OCI-LY7 (cell line): ENCODE measurements around the gene EIF4G3. TPM values are rescaled to one million over a fixed set of nuclear protein-coding genes. Genes with fewer than 3 reads are reported as not detected.

Source experiments
- BruUV-seq: library from RNA; stranded (reverse); fragments of 400-500 nt; replicated peaks from 2 replicates; lab custom pipeline; 2021; lab: Mats Ljungman, UMichigan
- CTCF ChIA-PET: fragments of 300-600 bp; sonication (Branson Sonifier 250); formaldehyde crosslinking; loops from one replicate; lab custom pipeline; 2022; ENCODE audit warnings: antibody characterized with exemption; ENCODE audit not compliant: unreplicated experiment; lab: Charles Lee
- POLR2A ChIA-PET: fragments of 300-600 bp; sonication (Branson Sonifier 250); formaldehyde crosslinking; loops from one replicate; lab custom pipeline; 2022; ENCODE audit warnings: antibody characterized with exemption; lab: Charles Lee
- DNase-seq: peaks from one replicate; pipeline ENCODE4 v3.0.0-alpha.2; 2015; ENCODE audit warnings: low spot score
- H2AFZ ChIP-seq: fragments of 200-600 bp; sonication (generic), shearing (Covaris generic); 2 replicates; pipeline ENCODE4 v1.6.1; 2014; ENCODE audit warnings: mild to moderate bottlenecking, antibody characterized with exemption, low read length, moderate library complexity
- H3K27ac ChIP-seq: fragments of 200-600 bp; sonication (generic); 2 replicates; pipeline ENCODE4 v1.5.1; 2014; ENCODE audit warnings: mixed run types, low read depth, mild to moderate bottlenecking, moderate library complexity, low read length, inconsistent platforms; ENCODE audit not compliant: poor library complexity, severe bottlenecking
- H3K36me3 ChIP-seq: fragments of 200-600 bp; sonication (generic); 2 replicates; pipeline ENCODE4 v1.6.1; 2014; ENCODE audit warnings: mild to moderate bottlenecking, antibody characterized with exemption, low read length, moderate library complexity, mixed read lengths; ENCODE audit not compliant: insufficient read depth
- H3K4me1 ChIP-seq: fragments of 200-600 bp; sonication (generic); 2 replicates; pipeline ENCODE4 v1.5.1; 2014; ENCODE audit warnings: mild to moderate bottlenecking, low read length; ENCODE audit not compliant: insufficient read depth, poor library complexity, severe bottlenecking
- H3K4me2 ChIP-seq: fragments of 200-600 bp; sonication (generic); 2 replicates; pipeline ENCODE4 v1.6.1; 2014; ENCODE audit warnings: mild to moderate bottlenecking, low read length
- H3K4me3 ChIP-seq: fragments of 200-600 bp; sonication (generic); 2 replicates; pipeline ENCODE4 v1.5.1; 2014; ENCODE audit warnings: mild to moderate bottlenecking, low read depth, low read length; ENCODE audit not compliant: poor library complexity, severe bottlenecking
- H3K79me2 ChIP-seq: fragments of 200-600 bp; sonication (generic); 2 replicates; pipeline ENCODE4 v1.6.1; 2016; ENCODE audit warnings: low read depth, mild to moderate bottlenecking, low read length, moderate library complexity, mixed read lengths; ENCODE audit not compliant: insufficient read depth
- H3K9me2 ChIP-seq: fragments of 200-600 bp; sonication (generic); 2 replicates; pipeline ENCODE4 v1.6.1; 2016; ENCODE audit warnings: mild to moderate bottlenecking, low read length, mixed read lengths; ENCODE audit not compliant: insufficient read depth
- H3K9me3 ChIP-seq: fragments of 200-600 bp; sonication (generic); 2 replicates; pipeline ENCODE4 v1.6.1; 2014; ENCODE audit warnings: mild to moderate bottlenecking, mixed run types, low read length, mixed read lengths
- H4K20me1 ChIP-seq: fragments of 200-600 bp; sonication (generic); 2 replicates; pipeline ENCODE4 v1.6.1; 2014; ENCODE audit warnings: mild to moderate bottlenecking, antibody characterized with exemption, low read length, moderate library complexity, mixed read lengths; ENCODE audit not compliant: insufficient read depth
- EZH2phosphoT487 ChIP-seq: fragments of 200-600 bp; sonication (generic); IDR thresholded peaks from 2 replicates; pipeline ENCODE4 v1.6.1; 2018; ENCODE audit warnings: low read depth, borderline replicate concordance, mild to moderate bottlenecking, mixed run types, antibody characterized with exemption, low read length, moderate library complexity, mixed read lengths
- intact Hi-C: fragments of 100-400 bp; cut with micrococcal nuclease; formaldehyde crosslinking; loops from one replicate; pipeline ENCODE4 v1.10.0; 2022; ENCODE audit not compliant: unreplicated experiment
- total RNA-seq, 2 experiments: library from RNA; depleted of rRNA in 1 of 2; stranded (reverse); fragments of >200 nt in 1 of 2; shearing (Covaris generic) in 1 of 2; gene quantifications; 2 replicates each; pipeline ENCODE4 v1.2.3, GENCODE V29; 2014 to 2022
- TF ChIP-seq, protein P1 (sequence below): fragments of 200-600 bp; sonication (generic); conservative IDR thresholded peaks from 2 replicates; pipeline ENCODE4 v1.5.1; 2014; ENCODE audit warnings: mild to moderate bottlenecking, antibody characterized with exemption, low read length, moderate library complexity, mixed read lengths

Gene EIF4G3
- total RNA-seq, 2 experiments from 2014 or later: 28.5 to 62.1 TPM

DNA sequence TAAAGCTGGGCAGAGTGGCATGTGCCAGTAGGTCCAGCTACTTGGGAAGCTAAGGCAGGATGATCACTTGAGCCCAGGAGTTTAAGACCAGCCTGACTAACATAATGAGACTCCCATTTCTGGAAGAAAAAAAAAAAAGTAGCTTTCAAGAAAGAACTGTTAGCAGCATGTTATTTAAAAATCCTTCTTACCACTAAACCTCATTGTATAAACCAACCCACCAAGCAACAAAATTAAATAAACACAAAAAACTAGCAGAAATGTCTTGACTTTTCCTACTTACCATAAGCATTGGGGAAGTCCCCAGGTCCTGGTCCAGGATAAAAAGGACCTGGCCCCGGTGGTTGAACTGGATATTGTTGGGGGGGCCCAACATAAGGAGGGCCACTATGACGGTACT lies 196.6 kb downstream of the EIF4G3 start:
- Histone ChIP-seq H3K36me3 (no peaks in the 10 kb centered on the region; the same call in 1 of the 2 replicates), H4K20me1 (0 out of 2 replicates have a peak, but pooled peaks cover 4% of the 10 kb centered on the region), H3K79me2 (no peaks in the 10 kb centered on the region), H2AFZ (no peak overlapping the region), H3K9me3 (no peaks in the 10 kb centered on the region), H3K9me2 (no peaks in the 10 kb centered on the region), H3K4me1 (no peaks in the 10 kb centered on the region), H3K4me2 (no peak overlapping the region), H3K27ac (no peak overlapping the region), H3K4me3 (no peak overlapping the region)
- no TSS peak for BruUV-seq
- CTCF ChIA-PET: interaction anchor here (0.6 kb wide), 1 partner anchor 286 kb away, joined by 3 read pairs; no protein-coding TSS in a partner anchor
- intact Hi-C loops: no loop called here
- TF ChIP-seq, protein P1, sequence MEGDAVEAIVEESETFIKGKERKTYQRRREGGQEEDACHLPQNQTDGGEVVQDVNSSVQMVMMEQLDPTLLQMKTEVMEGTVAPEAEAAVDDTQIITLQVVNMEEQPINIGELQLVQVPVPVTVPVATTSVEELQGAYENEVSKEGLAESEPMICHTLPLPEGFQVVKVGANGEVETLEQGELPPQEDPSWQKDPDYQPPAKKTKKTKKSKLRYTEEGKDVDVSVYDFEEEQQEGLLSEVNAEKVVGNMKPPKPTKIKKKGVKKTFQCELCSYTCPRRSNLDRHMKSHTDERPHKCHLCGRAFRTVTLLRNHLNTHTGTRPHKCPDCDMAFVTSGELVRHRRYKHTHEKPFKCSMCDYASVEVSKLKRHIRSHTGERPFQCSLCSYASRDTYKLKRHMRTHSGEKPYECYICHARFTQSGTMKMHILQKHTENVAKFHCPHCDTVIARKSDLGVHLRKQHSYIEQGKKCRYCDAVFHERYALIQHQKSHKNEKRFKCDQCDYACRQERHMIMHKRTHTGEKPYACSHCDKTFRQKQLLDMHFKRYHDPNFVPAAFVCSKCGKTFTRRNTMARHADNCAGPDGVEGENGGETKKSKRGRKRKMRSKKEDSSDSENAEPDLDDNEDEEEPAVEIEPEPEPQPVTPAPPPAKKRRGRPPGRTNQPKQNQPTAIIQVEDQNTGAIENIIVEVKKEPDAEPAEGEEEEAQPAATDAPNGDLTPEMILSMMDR: no peak
- TF ChIP-seq EZH2phosphoT487: no peak
- no peak for DNase-seq
- POLR2A ChIA-PET: interaction anchor here (1.9 kb wide), 1 partner anchor 19 kb away, joined by 5 read pairs; no protein-coding TSS in a partner anchor

DNA sequence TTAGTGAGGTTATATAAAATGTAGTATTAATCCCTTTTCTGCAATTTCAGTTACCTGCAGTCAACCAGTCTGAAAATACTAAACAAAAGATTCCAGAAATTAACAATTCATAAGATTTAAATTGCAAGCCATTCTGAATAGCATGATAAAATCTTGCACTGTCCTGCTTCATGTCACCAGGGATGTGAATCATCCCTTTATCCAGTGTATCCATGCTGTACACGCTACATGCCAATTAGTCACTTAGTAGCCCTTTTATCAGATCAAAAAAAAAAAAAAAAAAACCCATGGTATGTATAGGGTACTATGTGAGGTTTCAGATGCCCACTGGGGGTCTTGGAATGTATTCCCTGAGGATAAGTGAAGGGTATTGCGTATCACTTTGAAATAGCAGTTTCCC lies 198.3 kb downstream of the EIF4G3 start:
- no peak for DNase-seq
- H3K4me1 ChIP-seq: no peaks in the 10 kb centered on the region
- no peaks in the 10 kb centered on the region for H3K9me2 ChIP-seq
- BruUV-seq: no TSS peak
- no peaks in the 10 kb centered on the region for H3K9me3 ChIP-seq
- H4K20me1 ChIP-seq: 0 out of 2 replicates have a peak, but pooled peaks cover 4% of the 10 kb centered on the region
- POLR2A ChIA-PET: no interaction called here
- intact Hi-C loops: no loop called here
- H3K36me3 ChIP-seq: no peaks in the 10 kb centered on the region; the same call in 1 of the 2 replicates
- no peak overlapping the region for H2AFZ ChIP-seq
- CTCF ChIA-PET: no interaction called here
- H3K79me2 ChIP-seq: no peaks in the 10 kb centered on the region
- TF ChIP-seq, protein P1: no peak
- no peak for TF ChIP-seq EZH2phosphoT487
- H3K27ac ChIP-seq: no peak overlapping the region
- no peak overlapping the region for H3K4me3 ChIP-seq
- H3K4me2 ChIP-seq: no peak overlapping the region

DNA sequence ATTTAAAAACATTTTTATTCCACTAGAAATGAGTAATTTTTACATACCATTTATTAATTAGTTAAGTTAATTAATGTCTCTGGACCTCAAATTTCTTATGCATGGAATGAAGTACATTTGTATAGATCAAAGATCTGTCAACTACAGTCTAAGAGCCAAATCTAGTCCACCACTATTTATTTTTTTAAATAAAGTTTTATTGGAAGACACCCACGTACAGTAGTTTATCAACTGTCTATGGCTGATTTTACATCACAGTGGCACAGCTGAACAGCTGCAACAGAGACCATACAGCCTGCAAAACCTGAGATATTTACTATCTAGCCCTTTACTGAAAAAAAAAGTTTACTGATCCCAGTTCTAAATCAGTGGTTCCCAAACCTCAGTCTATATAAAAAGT lies 201.0 kb downstream of the EIF4G3 start:
- H3K4me1 ChIP-seq: no peaks in the 10 kb centered on the region
- no peaks in the 10 kb centered on the region for H3K9me3 ChIP-seq
- no peaks in the 10 kb centered on the region for H3K9me2 ChIP-seq
- H3K27ac ChIP-seq: no peak overlapping the region
- intact Hi-C loops: no loop called here
- DNase-seq: no peak
- no peak for TF ChIP-seq EZH2phosphoT487
- TF ChIP-seq, protein P1: no peak
- CTCF ChIA-PET: no interaction called here
- H3K36me3 ChIP-seq: peaks cover 19% of the 10 kb centered on the region; the same call in 1 of the 2 replicates
- no peak overlapping the region for H3K4me2 ChIP-seq
- H4K20me1 ChIP-seq: no peaks in the 10 kb centered on the region
- no peak overlapping the region for H2AFZ ChIP-seq
- H3K79me2 ChIP-seq: no peaks in the 10 kb centered on the region
- H3K4me3 ChIP-seq: no peak overlapping the region
- BruUV-seq: no TSS peak
- POLR2A ChIA-PET: interaction anchor here (0.7 to 1.0 kb wide), 3 partner anchors 12 to 64 kb away, joined by 3 to 4 read pairs (median 3); no protein-coding TSS in a partner anchor
